K562 (cell line): ENCODE data around the gene HOXB3. TPM values are rescaled to one million over a fixed set of nuclear protein-coding genes. Genes with fewer than 3 reads are reported as not detected.

ENCODE experiments used
- ATAC-seq: fragments of 200-7000 bp; cut with Tn5 transposase; 3 replicates; pipeline ENCODE4 v1.9.1; 2020; ENCODE audit warnings: moderate library complexity
- BruUV-seq: library from RNA; stranded (reverse); fragments of 400-500 nt; replicated peaks from 2 replicates; lab custom pipeline; 2021; lab: Mats Ljungman, UMichigan
- CTCF ChIA-PET: fragments of 300-600 bp; formaldehyde crosslinking; extraction: SDS; loops from one replicate; lab custom pipeline; 2021; ENCODE audit warnings: low intra/inter-chr PET ratio; lab: Yijun Ruan, JAX
- POLR2A ChIA-PET: fragments of 300-600, 350-650 bp; sonication (Branson Sonifier 250); formaldehyde crosslinking; extraction: SDS; loops from one replicate; lab custom pipeline; 2021; ENCODE audit warnings: antibody characterized with exemption, inconsistent platforms; lab: Yijun Ruan, JAX
- DNase-seq, 4 experiments: peaks; one replicate each; pipeline versions ENCODE4 v3.0.0 to v3.0.0-alpha.2; 2011 to 2018; ENCODE audit warnings: low spot score in 3 of 4, mixed read lengths in 3 of 4; ENCODE audit errors: extremely low read depth in 1 of 4
- FAIRE-seq: peaks from 2 replicates; lab custom pipeline; 2011; peaks lifted over from hg19 to GRCh38; lab: Jason Lieb, UNC
- H2AFZ ChIP-seq: 2 replicates; pipeline ENCODE4 v1.6.0; 2011; ENCODE audit warnings: low read depth, low read length, control low read depth, inconsistent platforms
- H3K27ac ChIP-seq: fragments of 200-600 bp; 3 replicates; pipeline ENCODE4 v1.8.0; 2011; ENCODE audit warnings: low read depth, mild to moderate bottlenecking, control low read depth, inconsistent platforms, low read length, moderate library complexity, mixed read lengths; ENCODE audit errors: extremely low read depth
- H3K27me3 ChIP-seq, 2 experiments: fragments of 300-600 bp in 1 of 2; 2 replicates in 1 of 2; 3 replicates in 1 of 2; pipeline versions ENCODE4 v1.6.0 to v1.8.0; 2011; ENCODE audit warnings: inconsistent platforms in 2 of 2, low read length in 2 of 2, mild to moderate bottlenecking in 1 of 2, mixed read lengths in 1 of 2, moderate library complexity in 1 of 2; ENCODE audit not compliant: control insufficient read depth in 2 of 2, insufficient read depth in 2 of 2
- H3K36me3 ChIP-seq: fragments of 300-600 bp; 3 replicates; pipeline ENCODE4 v1.8.0; 2011; ENCODE audit warnings: mild to moderate bottlenecking, low read length, inconsistent platforms; ENCODE audit not compliant: control insufficient read depth, insufficient read depth
- H3K4me1 ChIP-seq, 2 experiments: fragments of 200-600 bp in 1 of 2; replicated peaks in 1 of 2; 2 replicates in 1 of 2; 3 replicates in 1 of 2; pipeline versions ENCODE4 v1.5.1 to v1.8.0; 2011; ENCODE audit warnings: inconsistent platforms in 2 of 2, low read length in 2 of 2, mild to moderate bottlenecking in 1 of 2, mixed read lengths in 1 of 2, moderate library complexity in 1 of 2; ENCODE audit not compliant: control insufficient read depth in 2 of 2, insufficient read depth in 2 of 2
- H3K4me2 ChIP-seq: 2 replicates; pipeline ENCODE4 v1.6.1; 2011; ENCODE audit warnings: low read length, control low read depth, inconsistent platforms, mixed read lengths; ENCODE audit not compliant: insufficient read depth
- H3K4me3 ChIP-seq: fragments of 200-600 bp; sonication (generic), shearing (Covaris generic); 2 replicates; pipeline ENCODE4 v1.5.1; 2016; ENCODE audit warnings: control low read depth, inconsistent platforms
- H3K79me2 ChIP-seq: fragments of 200-600 bp; 3 replicates; pipeline ENCODE4 v1.8.0; 2011; ENCODE audit warnings: low read length, inconsistent platforms; ENCODE audit not compliant: control insufficient read depth, insufficient read depth
- H3K9ac ChIP-seq, 2 experiments: 2 replicates each; pipeline versions ENCODE4 v1.6.0 to v1.6.1; 2011; ENCODE audit warnings: low read depth in 2 of 2, low read length in 2 of 2, control low read depth in 1 of 2, inconsistent platforms in 1 of 2, mild to moderate bottlenecking in 1 of 2, mixed read lengths in 1 of 2; ENCODE audit not compliant: insufficient read depth in 1 of 2
- H3K9me1 ChIP-seq: one replicate; pipeline ENCODE4 v1.6.0; 2011; ENCODE audit warnings: inconsistent platforms, mild to moderate bottlenecking, low read length, moderate library complexity; ENCODE audit not compliant: control insufficient read depth, insufficient read depth
- H3K9me3 ChIP-seq: replicated peaks from 2 replicates; pipeline ENCODE4 v1.5.1; 2011; ENCODE audit warnings: low read depth, low read length, inconsistent platforms; ENCODE audit not compliant: control insufficient read depth, insufficient read depth
- H4K20me1 ChIP-seq: replicated peaks from 2 replicates; pipeline ENCODE4 v1.6.1; 2011; ENCODE audit warnings: low read length, inconsistent platforms, mixed read lengths; ENCODE audit not compliant: control insufficient read depth, insufficient read depth
- MYNN ChIP-seq, 2 experiments: sonication (generic); formaldehyde crosslinking in 1 of 2; IDR thresholded peaks; 2 replicates each; pipeline versions ENCODE4 v1.5.0 to v1.6.1; 2016 to 2020; ENCODE audit warnings: antibody characterized with exemption in 1 of 2, missing genetic modification reagents in 1 of 2
- NR1H2 ChIP-seq: sonication (generic); formaldehyde crosslinking; IDR thresholded peaks from 2 replicates; pipeline ENCODE4 v1.4.0; 2020; ENCODE audit warnings: mild to moderate bottlenecking, missing genetic modification reagents
- RB1 ChIP-seq: fragments of 450-650 bp; IDR thresholded peaks from 2 replicates; pipeline ENCODE4 v1.6.1; 2017; ENCODE audit warnings: low read depth, mild to moderate bottlenecking
- RBFOX2 ChIP-seq: fragments of 200-400 bp; formaldehyde crosslinking; IDR thresholded peaks from 2 replicates; pipeline ENCODE4 v1.6.1; 2017; ENCODE audit warnings: low read depth, mild to moderate bottlenecking, low read length, moderate library complexity
- USF1 ChIP-seq: sonication (generic); formaldehyde crosslinking; IDR thresholded peaks from 2 replicates; pipeline ENCODE4 v1.9.0; 2022; ENCODE audit warnings: mild to moderate bottlenecking, missing genetic modification reagents
- WGBS: fragments of 100-300 bp; shearing (Covaris generic); methylation state at CpG from one replicate; pipeline ENCODE4 v1.1.6; 2016; ENCODE audit warnings: low coverage, mixed read lengths; ENCODE audit not compliant: insufficient coverage; ENCODE audit errors: missing lambda C conversion rate; 5-methylcytosine and 5-hydroxymethylcytosine counted together
- in situ Hi-C: fragments of 300-500 bp; cut with MboI; formaldehyde crosslinking; loops from 4 replicates; pipeline ENCODE4 v1.15.0; 2018; ENCODE audit warnings: inconsistent platforms, mixed read lengths
- intact Hi-C: fragments of 100-400 bp; cut with micrococcal nuclease; formaldehyde crosslinking; loops from 2 replicates; pipeline ENCODE4 v1.14.2; 2022
- polyA plus RNA-seq, 8 experiments: library from polyadenylated mRNA; depleted of rRNA in 4 of 8; stranded (reverse) in 5 of 8; unstranded in 3 of 8; fragments of >200 nt; fragmentation: Nextera tagmentation in 2 of 8; fragmentation: Illumina TruSeq in 1 of 8; extraction: Ambion mirVana in 2 of 8; extraction: Trizol in 1 of 8; gene quantifications; 2 replicates each; pipeline versions ENCODE4 v1.2.1 to v1.2.3, GENCODE V29; 2011 to 2014; ENCODE audit warnings: inconsistent platforms in 1 of 8, missing spikeins in 1 of 8
- total RNA-seq, 7 experiments: library from RNA; depleted of rRNA in 6 of 7; stranded (reverse); fragments of >200 nt in 6 of 7; fragmentation: Illumina TruSeq in 2 of 7; extraction: Trizol in 2 of 7; gene quantifications; 2 replicates each; pipeline versions ENCODE4 v1.2.1 to v1.2.3, GENCODE V29; 2011 to 2021; ENCODE audit warnings: low replicate concordance in 1 of 7
- TF ChIP-seq, protein P1 (sequence below): fragments of 200-800 bp; sonication (Bioruptor generic); IDR thresholded peaks from 2 replicates; pipeline ENCODE4 v1.6.1; 2017; ENCODE audit warnings: missing genetic modification characterization, missing compliant biosample characterization
- TF ChIP-seq, protein P2 (sequence below): conservative IDR thresholded peaks from 2 replicates; pipeline ENCODE4 v1.6.1; 2011; ENCODE audit warnings: low read depth, mild to moderate bottlenecking, low read length; ENCODE audit not compliant: control insufficient read depth

HOXB3 gene
- total and polyA plus RNA-seq, 9 of the 15 experiments (the other 6 are each of a cell fraction or from before 2014, with no cell fraction given), result 2.4 to 41.3 (median 20.2) TPM

GRCh38 chr17:48552466-48553189, 37.4 kb downstream of the HOXB3 start:
- in situ Hi-C loops, result no loop called here
- Histone ChIP-seq H3K4me2 (peak overlapping the region; percentile 18; the same call in 1 of the 2 replicates), H3K9me3 (no peaks in the 10 kb centered on the region), H4K20me1 (no peaks in the 10 kb centered on the region), H3K4me1 (peaks cover 51 to 58% of the 10 kb centered on the region in 2 experiments), H3K9me1 (no peaks in the 10 kb centered on the region), H2AFZ (no peak overlapping the region), H3K9ac (peak overlapping the region in 1 of 2 experiments; percentile 5; a peak in 1 of 4 replicates), H3K4me3 (no peak overlapping the region), H3K79me2 (peaks cover 68% of the 10 kb centered on the region), H3K27me3 (no peaks in the 10 kb centered on the region), H3K27ac (peak overlapping the region; percentile 1; the same call in 1 of the 3 replicates), H3K36me3 (peaks cover 65% of the 10 kb centered on the region; the same call in 2 of the 3 replicates)
- ChIA-PET POLR2A (interaction anchor here (0.5 to 0.9 kb wide), 2 partner anchors 18 to 35 kb away, joined by 3 read pairs; no protein-coding TSS in a partner anchor), CTCF (no interaction called here)
- DNase-seq (no peak), ATAC-seq (no peak), FAIRE-seq (no peak)
- WGBS, result 54% methylated on average over 2 of the region's 11 CpGs
- TF ChIP-seq MYNN (IDR thresholded peaks at IDR 0.05) (peak; percentile 67), MYNN (CRISPR knock-in tag; IDR thresholded peaks at IDR 0.05) (no peak), NR1H2 (CRISPR knock-in tag) (no peak), USF1 (CRISPR knock-in tag) (no peak), RB1 (no peak), RBFOX2 (0 out of 2 replicates have a peak, but pooled peaks have one; percentile 9)
- TF ChIP-seq, protein P1, sequence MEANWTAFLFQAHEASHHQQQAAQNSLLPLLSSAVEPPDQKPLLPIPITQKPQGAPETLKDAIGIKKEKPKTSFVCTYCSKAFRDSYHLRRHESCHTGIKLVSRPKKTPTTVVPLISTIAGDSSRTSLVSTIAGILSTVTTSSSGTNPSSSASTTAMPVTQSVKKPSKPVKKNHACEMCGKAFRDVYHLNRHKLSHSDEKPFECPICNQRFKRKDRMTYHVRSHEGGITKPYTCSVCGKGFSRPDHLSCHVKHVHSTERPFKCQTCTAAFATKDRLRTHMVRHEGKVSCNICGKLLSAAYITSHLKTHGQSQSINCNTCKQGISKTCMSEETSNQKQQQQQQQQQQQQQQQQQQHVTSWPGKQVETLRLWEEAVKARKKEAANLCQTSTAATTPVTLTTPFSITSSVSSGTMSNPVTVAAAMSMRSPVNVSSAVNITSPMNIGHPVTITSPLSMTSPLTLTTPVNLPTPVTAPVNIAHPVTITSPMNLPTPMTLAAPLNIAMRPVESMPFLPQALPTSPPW (CRISPR knock-in tag), result 0 out of 2 replicates have a peak, but pooled peaks have one; percentile 3
- TF ChIP-seq, protein P2, sequence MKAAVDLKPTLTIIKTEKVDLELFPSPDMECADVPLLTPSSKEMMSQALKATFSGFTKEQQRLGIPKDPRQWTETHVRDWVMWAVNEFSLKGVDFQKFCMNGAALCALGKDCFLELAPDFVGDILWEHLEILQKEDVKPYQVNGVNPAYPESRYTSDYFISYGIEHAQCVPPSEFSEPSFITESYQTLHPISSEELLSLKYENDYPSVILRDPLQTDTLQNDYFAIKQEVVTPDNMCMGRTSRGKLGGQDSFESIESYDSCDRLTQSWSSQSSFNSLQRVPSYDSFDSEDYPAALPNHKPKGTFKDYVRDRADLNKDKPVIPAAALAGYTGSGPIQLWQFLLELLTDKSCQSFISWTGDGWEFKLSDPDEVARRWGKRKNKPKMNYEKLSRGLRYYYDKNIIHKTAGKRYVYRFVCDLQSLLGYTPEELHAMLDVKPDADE, result no peak
- no TSS peak for BruUV-seq
- intact Hi-C loops, result no loop called here
